ENCODE measurements around the gene LIX1. TPM values are rescaled to one million over a fixed set of nuclear protein-coding genes. Genes with fewer than 3 reads are reported as not detected.

The LIX1 gene
- total RNA-seq, 1 experiment from 2014 or later = not detected

GRCh38 chr5:97075649-97076048, 66.8 kb downstream of the LIX1 start:
- no peaks in the 10 kb centered on the region for H3K9me3 ChIP-seq (ENCODE audit: low read length)
- no peak overlapping the region for H3K4me3 ChIP-seq (ENCODE audit: low read length)
- H3K36me3 ChIP-seq (ENCODE audit: insufficient read depth, low read length) = no peaks in the 10 kb centered on the region
- H3K27ac ChIP-seq (ENCODE audit: low read length) = no peak overlapping the region
- H3K4me1 ChIP-seq (ENCODE audit: low read length) = peaks cover 3% of the 10 kb centered on the region; the same call in 1 of the 2 replicates
- H3K9ac ChIP-seq (ENCODE audit: low read length) = no peak overlapping the region
- no peak for DNase-seq
- no peaks in the 10 kb centered on the region for H3K79me2 ChIP-seq (ENCODE audit: low read length)
- H3K9me2 ChIP-seq (replicated peaks; ENCODE audit: insufficient read depth, low read length) = no peaks in the 10 kb centered on the region
- no peaks in the 10 kb centered on the region for H3K27me3 ChIP-seq (ENCODE audit: low read length)
- no peak overlapping the region for H2AFZ ChIP-seq (ENCODE audit: low read length)
- no peak overlapping the region for H3K4me2 ChIP-seq (ENCODE audit: low read depth, low read length, poor library complexity, severe bottlenecking)
- no peaks in the 10 kb centered on the region for H4K20me1 ChIP-seq (ENCODE audit: insufficient read depth, low read depth, low read length)

DNA sequence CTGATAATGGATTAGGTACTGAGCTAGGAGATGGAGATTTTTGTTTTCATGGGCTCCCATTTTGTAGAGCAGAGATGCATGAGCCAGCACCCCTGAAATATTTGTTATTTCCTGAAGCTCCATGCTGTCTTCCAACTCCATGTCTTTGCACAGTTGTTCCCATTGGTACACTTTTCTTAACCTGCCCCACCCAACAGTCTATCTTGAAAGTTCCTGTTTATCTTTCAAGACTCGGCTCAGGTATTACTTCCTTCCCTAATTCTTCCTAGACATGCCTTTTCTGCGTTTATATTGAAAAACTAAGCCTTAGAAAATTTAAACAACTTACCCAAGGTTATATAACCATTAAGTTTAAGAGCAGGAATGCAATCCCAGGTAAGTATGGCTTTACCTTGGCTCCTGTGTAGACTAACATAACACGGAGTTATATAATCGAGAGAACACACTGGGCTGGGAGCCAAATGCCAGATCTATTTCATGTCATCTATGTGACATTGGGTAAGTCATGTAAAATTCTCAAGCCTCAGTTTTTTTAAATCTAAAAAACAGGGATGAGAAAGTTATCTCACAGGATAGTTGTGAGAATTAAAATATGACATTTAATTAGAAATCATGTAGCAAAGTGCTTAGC, 67.4 kb downstream of the LIX1 start:
- Histone ChIP-seq H3K36me3 (ENCODE audit: insufficient read depth, low read length) (no peaks in the 10 kb centered on the region), H3K27ac (ENCODE audit: low read length) (no peak overlapping the region), H3K4me2 (ENCODE audit: low read depth, low read length, poor library complexity, severe bottlenecking) (no peak overlapping the region), H3K27me3 (ENCODE audit: low read length) (no peaks in the 10 kb centered on the region), H3K4me3 (ENCODE audit: low read length) (no peak overlapping the region), H3K79me2 (ENCODE audit: low read length) (no peaks in the 10 kb centered on the region), H3K9me3 (ENCODE audit: low read length) (no peaks in the 10 kb centered on the region), H4K20me1 (ENCODE audit: insufficient read depth, low read depth, low read length) (no peaks in the 10 kb centered on the region), H3K9me2 (replicated peaks; ENCODE audit: insufficient read depth, low read length) (no peaks in the 10 kb centered on the region), H3K9ac (ENCODE audit: low read length) (no peak overlapping the region), H3K4me1 (ENCODE audit: low read length) (peaks cover 3% of the 10 kb centered on the region; the same call in 1 of the 2 replicates), H2AFZ (ENCODE audit: low read length) (no peak overlapping the region)
- DNase-seq = no peak

DNA sequence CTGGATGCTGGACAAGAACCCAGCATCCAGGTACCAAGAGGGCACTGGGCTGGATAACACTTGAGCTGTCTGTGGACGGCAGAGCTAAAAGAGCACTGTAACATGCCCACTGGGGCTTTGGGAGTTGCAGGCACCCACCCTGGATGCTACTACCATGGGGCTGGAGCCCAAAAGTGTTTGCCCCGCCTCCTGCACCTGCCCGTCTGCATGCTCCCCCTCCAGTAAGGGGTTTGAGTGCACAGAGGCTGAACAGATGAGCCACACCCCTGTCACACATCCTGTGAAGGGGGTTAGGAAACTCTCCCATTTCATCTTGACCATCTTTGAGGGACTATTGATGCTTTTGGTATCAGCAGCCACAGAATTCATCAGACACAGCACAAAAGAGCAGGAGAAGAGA, 69.0 kb downstream of the LIX1 start:
- H3K9me2 ChIP-seq (replicated peaks; ENCODE audit: insufficient read depth, low read length) = no peaks in the 10 kb centered on the region
- no peaks in the 10 kb centered on the region for H3K27me3 ChIP-seq (ENCODE audit: low read length)
- H3K9me3 ChIP-seq (ENCODE audit: low read length) = no peaks in the 10 kb centered on the region
- DNase-seq = no peak
- no peaks in the 10 kb centered on the region for H3K36me3 ChIP-seq (ENCODE audit: insufficient read depth, low read length)
- no peaks in the 10 kb centered on the region for H3K79me2 ChIP-seq (ENCODE audit: low read length)
- H2AFZ ChIP-seq (ENCODE audit: low read length) = no peak overlapping the region
- no peak overlapping the region for H3K9ac ChIP-seq (ENCODE audit: low read length)
- H3K4me1 ChIP-seq (ENCODE audit: low read length) = no peaks in the 10 kb centered on the region
- no peak overlapping the region for H3K27ac ChIP-seq (ENCODE audit: low read length)
- no peak overlapping the region for H3K4me2 ChIP-seq (ENCODE audit: low read depth, low read length, poor library complexity, severe bottlenecking)
- H4K20me1 ChIP-seq (ENCODE audit: insufficient read depth, low read depth, low read length) = no peaks in the 10 kb centered on the region
- H3K4me3 ChIP-seq (ENCODE audit: low read length) = no peak overlapping the region

GRCh38 chr5:97072696-97073095, 69.7 kb downstream of the LIX1 start:
- H3K9me3 ChIP-seq (ENCODE audit: low read length) = no peaks in the 10 kb centered on the region
- no peak overlapping the region for H2AFZ ChIP-seq (ENCODE audit: low read length)
- no peaks in the 10 kb centered on the region for H3K4me1 ChIP-seq (ENCODE audit: low read length)
- H3K9me2 ChIP-seq (replicated peaks; ENCODE audit: insufficient read depth, low read length) = no peaks in the 10 kb centered on the region
- H3K9ac ChIP-seq (ENCODE audit: low read length) = no peak overlapping the region
- H4K20me1 ChIP-seq (ENCODE audit: insufficient read depth, low read depth, low read length) = no peaks in the 10 kb centered on the region
- H3K4me2 ChIP-seq (ENCODE audit: low read depth, low read length, poor library complexity, severe bottlenecking) = no peak overlapping the region
- DNase-seq = no peak
- H3K27me3 ChIP-seq (ENCODE audit: low read length) = no peaks in the 10 kb centered on the region
- H3K36me3 ChIP-seq (ENCODE audit: insufficient read depth, low read length) = no peaks in the 10 kb centered on the region
- no peak overlapping the region for H3K27ac ChIP-seq (ENCODE audit: low read length)
- no peak overlapping the region for H3K4me3 ChIP-seq (ENCODE audit: low read length)
- H3K79me2 ChIP-seq (ENCODE audit: low read length) = no peaks in the 10 kb centered on the region

- no peak overlapping the region for H3K27ac ChIP-seq (ENCODE audit: low read length)
- no peak for DNase-seq
- H3K4me2 ChIP-seq (ENCODE audit: low read depth, low read length, poor library complexity, severe bottlenecking) = no peak overlapping the region
- no peaks in the 10 kb centered on the region for H3K9me2 ChIP-seq (replicated peaks; ENCODE audit: insufficient read depth, low read length)
- no peaks in the 10 kb centered on the region for H3K4me1 ChIP-seq (ENCODE audit: low read length)
- H3K36me3 ChIP-seq (ENCODE audit: insufficient read depth, low read length) = no peaks in the 10 kb centered on the region
- H3K9ac ChIP-seq (ENCODE audit: low read length) = no peak overlapping the region
- H3K27me3 ChIP-seq (ENCODE audit: low read length) = no peaks in the 10 kb centered on the region
- H2AFZ ChIP-seq (ENCODE audit: low read length) = no peak overlapping the region
- no peaks in the 10 kb centered on the region for H3K9me3 ChIP-seq (ENCODE audit: low read length)
- no peak overlapping the region for H3K4me3 ChIP-seq (ENCODE audit: low read length)
- no peaks in the 10 kb centered on the region for H4K20me1 ChIP-seq (ENCODE audit: insufficient read depth, low read depth, low read length)
- no peaks in the 10 kb centered on the region for H3K79me2 ChIP-seq (ENCODE audit: low read length)
Measured at GRCh38 chr5:97071993-97072392, 70.4 kb downstream of the LIX1 start.

DNA sequence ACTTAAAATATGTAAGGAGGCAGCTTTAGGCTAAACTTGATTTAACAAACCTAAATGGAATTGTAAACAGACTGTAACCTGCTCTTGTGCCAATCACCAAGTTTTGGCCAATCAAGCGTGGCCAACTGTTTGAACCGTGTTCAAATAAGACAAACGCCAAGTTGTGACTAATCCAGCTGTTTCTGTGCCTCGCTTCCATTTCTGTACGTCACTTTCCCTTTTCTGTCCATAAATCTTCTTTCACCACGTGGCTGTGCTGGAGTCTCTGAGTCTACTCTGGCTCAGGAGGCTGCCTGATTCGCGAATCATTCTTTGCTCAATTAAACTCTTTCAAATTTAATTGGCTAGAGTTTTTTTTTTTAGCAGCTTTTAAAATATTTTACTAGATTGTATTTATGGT, 71.3 kb downstream of the LIX1 start:
- H3K9me3 ChIP-seq (ENCODE audit: low read length) = no peaks in the 10 kb centered on the region
- no peaks in the 10 kb centered on the region for H3K27me3 ChIP-seq (ENCODE audit: low read length)
- no peaks in the 10 kb centered on the region for H3K4me1 ChIP-seq (ENCODE audit: low read length)
- H3K9ac ChIP-seq (ENCODE audit: low read length) = no peak overlapping the region
- no peak overlapping the region for H2AFZ ChIP-seq (ENCODE audit: low read length)
- no peaks in the 10 kb centered on the region for H4K20me1 ChIP-seq (ENCODE audit: insufficient read depth, low read depth, low read length)
- no peak overlapping the region for H3K4me3 ChIP-seq (ENCODE audit: low read length)
- no peak for DNase-seq
- no peak overlapping the region for H3K27ac ChIP-seq (ENCODE audit: low read length)
- H3K4me2 ChIP-seq (ENCODE audit: low read depth, low read length, poor library complexity, severe bottlenecking) = no peak overlapping the region
- H3K36me3 ChIP-seq (ENCODE audit: insufficient read depth, low read length) = no peaks in the 10 kb centered on the region
- H3K9me2 ChIP-seq (replicated peaks; ENCODE audit: insufficient read depth, low read length) = no peaks in the 10 kb centered on the region
- H3K79me2 ChIP-seq (ENCODE audit: low read length) = no peaks in the 10 kb centered on the region

DNA sequence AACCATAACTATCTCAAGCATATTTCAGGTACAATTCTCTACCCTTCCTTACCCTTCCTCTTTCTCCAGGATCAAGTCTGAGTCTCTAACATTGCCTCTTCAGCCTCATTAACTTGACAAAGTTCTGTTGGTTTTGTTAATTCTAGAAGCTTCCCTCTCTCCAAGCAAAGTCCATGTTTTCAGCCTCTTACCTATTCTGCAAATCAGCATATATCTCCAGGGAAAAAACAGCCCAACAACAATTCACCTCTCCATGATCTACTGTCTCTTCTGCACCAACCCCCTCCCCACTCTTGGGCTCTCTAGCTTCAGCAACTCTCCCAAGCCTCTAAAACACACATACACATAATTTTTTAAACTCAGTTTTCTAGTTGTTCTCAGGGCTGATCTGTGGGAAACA, 72.2 kb downstream of the LIX1 start:
- H3K9ac ChIP-seq (ENCODE audit: low read length) = no peak overlapping the region
- no peaks in the 10 kb centered on the region for H3K9me3 ChIP-seq (ENCODE audit: low read length)
- no peaks in the 10 kb centered on the region for H3K9me2 ChIP-seq (replicated peaks; ENCODE audit: insufficient read depth, low read length)
- no peak overlapping the region for H3K4me3 ChIP-seq (ENCODE audit: low read length)
- no peaks in the 10 kb centered on the region for H3K4me1 ChIP-seq (ENCODE audit: low read length)
- no peaks in the 10 kb centered on the region for H3K36me3 ChIP-seq (ENCODE audit: insufficient read depth, low read length)
- H2AFZ ChIP-seq (ENCODE audit: low read length) = no peak overlapping the region
- no peak overlapping the region for H3K27ac ChIP-seq (ENCODE audit: low read length)
- DNase-seq = no peak
- H3K4me2 ChIP-seq (ENCODE audit: low read depth, low read length, poor library complexity, severe bottlenecking) = no peak overlapping the region
- H3K79me2 ChIP-seq (ENCODE audit: low read length) = no peaks in the 10 kb centered on the region
- H4K20me1 ChIP-seq (ENCODE audit: insufficient read depth, low read depth, low read length) = no peaks in the 10 kb centered on the region
- H3K27me3 ChIP-seq (ENCODE audit: low read length) = no peaks in the 10 kb centered on the region

DNA sequence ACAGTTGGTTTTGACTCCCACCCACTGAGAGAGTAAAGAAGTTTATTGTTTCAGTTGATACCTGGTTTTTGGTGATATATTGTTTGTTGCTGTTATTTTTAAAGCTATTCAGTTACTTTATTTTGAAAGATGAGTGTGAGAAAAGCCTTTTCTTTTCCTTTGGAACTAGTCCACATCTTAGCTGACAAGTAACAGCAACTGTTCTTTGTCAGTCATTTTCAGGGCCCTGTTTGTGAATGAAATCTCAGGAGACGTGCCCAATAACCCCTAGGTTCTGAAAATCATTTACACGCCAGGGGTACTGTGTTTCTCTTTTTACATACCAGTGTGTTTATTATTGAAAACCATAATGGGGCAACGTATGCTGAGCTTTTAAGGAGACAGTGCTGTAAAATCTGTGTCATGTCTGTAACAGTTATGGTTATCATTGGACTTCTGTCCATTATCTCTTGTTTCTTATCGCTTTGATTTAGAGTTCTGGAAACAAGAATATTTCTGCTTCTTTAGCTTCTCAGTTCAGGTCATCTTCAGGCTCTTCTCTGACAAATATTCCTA, 75.0 kb downstream of the LIX1 start:
- DNase-seq = no peak
- no peaks in the 10 kb centered on the region for H4K20me1 ChIP-seq (ENCODE audit: insufficient read depth, low read depth, low read length)
- H3K36me3 ChIP-seq (ENCODE audit: insufficient read depth, low read length) = no peaks in the 10 kb centered on the region
- no peaks in the 10 kb centered on the region for H3K9me2 ChIP-seq (replicated peaks; ENCODE audit: insufficient read depth, low read length)
- no peak overlapping the region for H2AFZ ChIP-seq (ENCODE audit: low read length)
- H3K27ac ChIP-seq (ENCODE audit: low read length) = no peak overlapping the region
- no peaks in the 10 kb centered on the region for H3K9me3 ChIP-seq (ENCODE audit: low read length)
- no peaks in the 10 kb centered on the region for H3K4me1 ChIP-seq (ENCODE audit: low read length)
- no peak overlapping the region for H3K4me2 ChIP-seq (ENCODE audit: low read depth, low read length, poor library complexity, severe bottlenecking)
- H3K9ac ChIP-seq (ENCODE audit: low read length) = no peak overlapping the region
- H3K4me3 ChIP-seq (ENCODE audit: low read length) = no peak overlapping the region
- no peaks in the 10 kb centered on the region for H3K79me2 ChIP-seq (ENCODE audit: low read length)
- no peaks in the 10 kb centered on the region for H3K27me3 ChIP-seq (ENCODE audit: low read length)
